Kidney (tissue), 14 donors: Measurements from ENCODE around the gene PCDH15. TPM values are rescaled to one million over a fixed set of nuclear protein-coding genes. Genes with fewer than 3 reads are reported as not detected.

Source experiments
- DNase-seq, 5 donors: peaks; one replicate each; pipeline ENCODE4 v3.0.0-alpha.2; 2013 to 2020
- FAIRE-seq: peaks from 2 replicates; lab custom pipeline; 2012; peaks lifted over from hg19 to GRCh38; lab: Jason Lieb, UNC
- H3K27ac ChIP-seq, 2 donors: one replicate each; pipeline ENCODE4 v1.7.0; 2013; ENCODE audit warnings: low read depth in 2 of 2, low read length in 2 of 2, inconsistent platforms in 1 of 2
- H3K27me3 ChIP-seq: one replicate; pipeline ENCODE4 v1.7.1; 2013; ENCODE audit warnings: low read length, inconsistent platforms; ENCODE audit not compliant: control insufficient read depth, insufficient read depth
- H3K36me3 ChIP-seq, 3 donors: one replicate each; pipeline versions ENCODE4 v1.7.0 to v1.7.1; 2013; ENCODE audit warnings: low read length in 3 of 3, control low read depth in 1 of 3, inconsistent platforms in 1 of 3; ENCODE audit not compliant: insufficient read depth in 3 of 3, control insufficient read depth in 2 of 3
- H3K4me1 ChIP-seq, 3 donors: one replicate each; pipeline versions ENCODE4 v1.7.0 to v1.7.1; 2013; ENCODE audit warnings: low read length in 3 of 3, inconsistent platforms in 1 of 3, low read depth in 1 of 3; ENCODE audit not compliant: control insufficient read depth in 2 of 3, insufficient read depth in 2 of 3
- H3K4me3 ChIP-seq, 3 donors: one replicate each; pipeline versions ENCODE4 v1.7.0 to v1.8.1; 2013; ENCODE audit warnings: low read length in 3 of 3, control low read depth in 1 of 3, inconsistent platforms in 1 of 3
- H3K9ac ChIP-seq, 3 donors: one replicate each; pipeline versions ENCODE4 v1.7.0 to v1.7.1; 2013; ENCODE audit warnings: low read length in 3 of 3, control low read depth in 1 of 3, inconsistent platforms in 1 of 3
- H3K9me3 ChIP-seq, 3 donors: one replicate each; pipeline versions ENCODE4 v1.7.0 to v1.7.1; 2013; ENCODE audit warnings: low read length in 3 of 3, control low read depth in 1 of 3, inconsistent platforms in 1 of 3; ENCODE audit not compliant: control insufficient read depth in 2 of 3, insufficient read depth in 1 of 3
- CTCF ChIP-seq: IDR thresholded peaks from 3 replicates; pipeline ENCODE4 v1.5.1; 2012; ENCODE audit warnings: mild to moderate bottlenecking, moderate library complexity, borderline replicate concordance; ENCODE audit not compliant: insufficient read depth; ENCODE audit errors: extremely low read depth
- intact Hi-C: fragments of 100-400 bp; cut with DNase I; formaldehyde crosslinking; loops from one replicate; pipeline ENCODE4 v1.11.1; 2022
- polyA plus RNA-seq: library from polyadenylated mRNA; stranded (reverse); fragments of 350-450 nt; fragmentation: Illumina TruSeq; extraction: RNeasy Lipid Tissue Mini Kit (QIAGEN cat#74804); gene quantifications from one replicate; pipeline ENCODE4 v1.2.3, GENCODE V29; 2014; ENCODE audit warnings: low read depth, low replicate concordance; ENCODE audit not compliant: insufficient read depth
- total RNA-seq: library from RNA; stranded (reverse); fragmentation: NEBNext Ultra II Directional; extraction: Animal tissue kit (Norgen Biotek cat#: 25700); gene quantifications from one replicate; pipeline ENCODE4 v1.2.1, GENCODE V29; 2021
- donor health status: control.
- donor health status: control.
- donor health status: control.
- donor health status: control.
- donor health status: control.
- donor health status: DM: yes; HTN: yes; CAD: no.
- donor health status: Normal renal cell carcinoma (clear cell type).

PCDH15 gene
- total and polyA plus RNA-seq, 2 donors from 2014 or later, result 1.5 TPM; not detected in 1

GRCh38 chr10:54284526-54285193, 516.4 kb downstream of the PCDH15 start:
- Histone ChIP-seq H3K36me3 (no peaks in the 10 kb centered on the region), H3K9ac (no peak overlapping the region), H3K4me1 (no peaks in the 10 kb centered on the region), H3K27ac (no peak overlapping the region), H3K27me3 (no peaks in the 10 kb centered on the region), H3K9me3 (no peaks in the 10 kb centered on the region), H3K4me3 (no peak overlapping the region)
- no peak for FAIRE-seq
- TF ChIP-seq CTCF, result no peak
- DNase-seq, result no peak
- intact Hi-C loops, result no loop called here

GRCh38 chr10:54282012-54282411, 519.0 kb downstream of the PCDH15 start:
- no peak for TF ChIP-seq CTCF
- no peaks in the 10 kb centered on the region for H3K9me3 ChIP-seq
- H3K27ac ChIP-seq, result no peak overlapping the region
- no peak for DNase-seq
- FAIRE-seq, result no peak
- no peaks in the 10 kb centered on the region for H3K4me1 ChIP-seq
- intact Hi-C loops, result no loop called here
- H3K27me3 ChIP-seq, result no peaks in the 10 kb centered on the region
- H3K36me3 ChIP-seq, result no peaks in the 10 kb centered on the region
- H3K4me3 ChIP-seq, result no peak overlapping the region
- no peak overlapping the region for H3K9ac ChIP-seq

- intact Hi-C loops, result no loop called here
- DNase-seq (no peak), FAIRE-seq (no peak)
- no peaks in the 10 kb centered on the region for H3K4me1 ChIP-seq
- no peak overlapping the region for H3K9ac ChIP-seq
- H3K27ac ChIP-seq, result no peak overlapping the region
- TF ChIP-seq CTCF, result no peak
- no peaks in the 10 kb centered on the region for H3K27me3 ChIP-seq
- no peaks in the 10 kb centered on the region for H3K36me3 ChIP-seq
- H3K9me3 ChIP-seq, result no peaks in the 10 kb centered on the region
- no peak overlapping the region for H3K4me3 ChIP-seq
These were observed 534.6 kb downstream of the PCDH15 start for GRCh38 chr10:54266395-54266794.

- no peak for FAIRE-seq
- Histone ChIP-seq H3K9ac (no peak overlapping the region), H3K36me3 (no peaks in the 10 kb centered on the region), H3K9me3 (no peaks in the 10 kb centered on the region), H3K27me3 (no peaks in the 10 kb centered on the region), H3K27ac (no peak overlapping the region), H3K4me1 (no peaks in the 10 kb centered on the region), H3K4me3 (no peak overlapping the region)
- TF ChIP-seq CTCF, result no peak
- DNase-seq, result no peak
- intact Hi-C loops, result no loop called here
These were observed 538.3 kb downstream of the PCDH15 start for GRCh38 chr10:54262726-54263125.
